Liver (tissue), 3 donors: ENCODE results near the gene IGF1R.

ENCODE experiments used
- EGR1 ChIP-seq, 2 donors: IDR thresholded peaks; 2 replicates each; pipeline ENCODE4 v1.6.1; 2016 to 2018; ENCODE audit warnings: antibody characterized with exemption in 2 of 2, low read depth in 2 of 2
- TF ChIP-seq, protein P1 (sequence below): fragments of 150-350 bp; IDR thresholded peaks from 2 replicates; pipeline ENCODE4 v1.5.1; 2017; ENCODE audit warnings: improper control_type of control experiment, low read depth, low read length; ENCODE audit not compliant: missing input control
- donor health status: healthy.
- donor health status: healthy.

DNA sequence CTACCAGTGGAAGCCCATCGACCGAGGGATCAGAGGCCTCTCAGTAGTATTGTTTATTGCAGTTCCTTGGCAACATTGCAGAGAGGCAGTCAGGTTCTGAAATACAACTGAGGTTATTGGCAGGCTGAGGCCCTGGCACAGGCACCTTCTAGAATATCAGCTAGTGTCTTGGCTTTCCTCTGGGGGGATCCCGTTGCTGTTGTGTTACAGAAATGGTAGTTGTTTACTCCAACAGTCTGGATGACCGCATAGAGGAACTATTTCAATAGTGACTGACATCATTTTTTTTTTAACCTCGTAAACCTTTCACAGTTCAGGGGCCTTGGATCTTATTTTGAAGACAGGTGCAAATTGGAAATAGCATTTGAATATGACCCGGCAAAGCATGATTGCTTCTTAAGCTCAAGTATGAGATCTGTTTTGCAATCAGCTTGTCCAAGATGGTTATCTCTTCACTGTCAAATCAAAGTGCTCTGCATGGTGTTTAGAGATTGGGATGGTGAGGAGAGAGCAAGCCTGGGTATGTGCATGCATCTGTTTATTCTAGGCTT is 295.3 kb downstream of the IGF1R start:
- TF ChIP-seq EGR1 (IDR thresholded peaks at IDR 0.05; ENCODE audit: low read depth in 2 of 2): no peak
- TF ChIP-seq, protein P1, sequence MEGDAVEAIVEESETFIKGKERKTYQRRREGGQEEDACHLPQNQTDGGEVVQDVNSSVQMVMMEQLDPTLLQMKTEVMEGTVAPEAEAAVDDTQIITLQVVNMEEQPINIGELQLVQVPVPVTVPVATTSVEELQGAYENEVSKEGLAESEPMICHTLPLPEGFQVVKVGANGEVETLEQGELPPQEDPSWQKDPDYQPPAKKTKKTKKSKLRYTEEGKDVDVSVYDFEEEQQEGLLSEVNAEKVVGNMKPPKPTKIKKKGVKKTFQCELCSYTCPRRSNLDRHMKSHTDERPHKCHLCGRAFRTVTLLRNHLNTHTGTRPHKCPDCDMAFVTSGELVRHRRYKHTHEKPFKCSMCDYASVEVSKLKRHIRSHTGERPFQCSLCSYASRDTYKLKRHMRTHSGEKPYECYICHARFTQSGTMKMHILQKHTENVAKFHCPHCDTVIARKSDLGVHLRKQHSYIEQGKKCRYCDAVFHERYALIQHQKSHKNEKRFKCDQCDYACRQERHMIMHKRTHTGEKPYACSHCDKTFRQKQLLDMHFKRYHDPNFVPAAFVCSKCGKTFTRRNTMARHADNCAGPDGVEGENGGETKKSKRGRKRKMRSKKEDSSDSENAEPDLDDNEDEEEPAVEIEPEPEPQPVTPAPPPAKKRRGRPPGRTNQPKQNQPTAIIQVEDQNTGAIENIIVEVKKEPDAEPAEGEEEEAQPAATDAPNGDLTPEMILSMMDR: no peak
